ENCODE measurements around the gene TOP3B.
A peak's percentile ranks its signal among the peaks of the same experiment; 100 is the strongest.

The TOP3B gene

DNA sequence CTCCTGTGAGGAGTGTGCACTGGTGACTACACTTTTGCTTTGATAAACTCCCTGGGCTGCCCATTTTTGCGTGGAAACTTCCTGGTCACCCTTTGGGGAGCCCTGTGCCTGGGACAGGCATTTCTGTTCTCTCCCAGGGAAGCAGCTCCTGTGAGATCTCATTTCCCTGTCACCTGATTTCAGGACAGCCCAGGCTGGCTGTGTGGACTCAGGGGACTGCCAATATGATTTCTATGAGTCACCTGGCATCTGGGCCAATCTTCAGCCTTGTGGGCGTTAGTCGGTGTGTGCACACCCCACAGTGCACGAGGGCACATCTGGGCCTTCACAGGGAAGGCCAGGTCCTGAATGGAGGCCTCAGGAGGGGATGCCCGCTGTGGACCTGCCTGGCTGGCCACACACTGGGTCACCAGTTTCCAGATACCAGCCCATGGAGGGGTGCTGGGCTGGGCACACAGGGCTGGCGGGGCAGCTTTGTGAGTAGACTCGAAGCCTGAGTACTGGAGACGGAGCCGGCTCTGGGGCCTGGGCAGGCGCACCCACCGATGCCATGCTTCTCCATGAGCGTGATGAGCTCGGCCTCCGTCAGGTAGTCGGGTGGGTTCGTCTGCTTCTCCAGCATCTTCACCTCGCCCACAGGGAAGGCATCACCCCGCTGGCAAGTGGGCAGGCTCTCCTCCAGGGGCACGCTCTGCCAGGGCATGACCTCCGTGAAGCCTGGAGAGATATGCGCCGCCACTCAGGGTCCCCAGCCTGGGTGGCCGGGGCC lies 20.5 kb downstream of the TOP3B start:
- DNase-seq (ENCODE audit: low read depth), result no peak

- DNase-seq (ENCODE audit: low read depth), result no peak
Measured at GRCh38 chr22:21961127-21961867, 21.3 kb downstream of the TOP3B start.

DNA sequence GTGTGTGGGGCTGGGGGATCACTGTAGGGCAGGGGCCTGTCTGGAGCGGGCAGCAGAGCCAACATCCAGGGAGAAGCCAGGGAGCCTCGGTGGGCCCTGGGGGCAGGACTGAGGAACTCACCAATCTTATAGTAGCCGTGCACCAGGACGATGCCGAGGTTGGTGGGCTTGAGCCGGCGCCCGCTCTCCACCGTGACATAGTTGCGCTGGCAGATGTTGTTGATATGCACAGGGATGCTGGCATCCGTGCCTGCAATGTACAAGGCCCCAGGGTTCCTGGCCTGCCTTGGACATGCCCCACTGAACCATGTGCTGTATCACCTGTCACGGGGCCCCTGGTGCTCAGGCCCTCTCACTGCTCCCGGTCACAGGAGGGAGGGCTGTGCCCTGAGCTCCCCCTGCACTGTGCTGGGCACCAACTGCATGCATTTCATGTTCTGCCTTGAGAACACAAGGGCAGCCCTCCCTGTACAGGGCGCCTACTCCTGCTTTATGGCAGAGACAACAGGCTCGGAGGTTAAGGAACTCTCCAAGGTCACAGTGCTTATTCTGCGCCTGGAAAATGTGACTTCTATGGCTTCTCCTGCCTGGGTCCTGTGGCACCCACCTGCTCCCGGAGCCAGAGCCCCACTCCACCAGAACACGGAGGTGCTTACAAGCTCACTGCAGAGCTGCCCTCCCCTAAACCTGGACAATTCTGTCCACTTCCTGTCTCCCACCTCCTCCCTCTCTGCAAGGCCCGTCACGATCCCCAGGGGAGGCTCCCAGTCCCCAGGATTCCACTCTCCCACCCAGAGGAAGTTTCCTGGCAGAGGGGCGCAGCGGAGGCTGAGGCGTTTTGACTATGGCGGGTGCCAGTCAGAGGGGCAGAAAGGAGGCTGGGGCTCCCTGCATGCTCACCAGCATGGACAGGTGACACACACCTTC lies 22.1 kb downstream of the TOP3B start:
- DNase-seq (ENCODE audit: low read depth), result no peak

GRCh38 chr22:21959274-21960074 lies 23.1 kb downstream of the TOP3B start:
- DNase-seq (ENCODE audit: low read depth), result no peak

DNA sequence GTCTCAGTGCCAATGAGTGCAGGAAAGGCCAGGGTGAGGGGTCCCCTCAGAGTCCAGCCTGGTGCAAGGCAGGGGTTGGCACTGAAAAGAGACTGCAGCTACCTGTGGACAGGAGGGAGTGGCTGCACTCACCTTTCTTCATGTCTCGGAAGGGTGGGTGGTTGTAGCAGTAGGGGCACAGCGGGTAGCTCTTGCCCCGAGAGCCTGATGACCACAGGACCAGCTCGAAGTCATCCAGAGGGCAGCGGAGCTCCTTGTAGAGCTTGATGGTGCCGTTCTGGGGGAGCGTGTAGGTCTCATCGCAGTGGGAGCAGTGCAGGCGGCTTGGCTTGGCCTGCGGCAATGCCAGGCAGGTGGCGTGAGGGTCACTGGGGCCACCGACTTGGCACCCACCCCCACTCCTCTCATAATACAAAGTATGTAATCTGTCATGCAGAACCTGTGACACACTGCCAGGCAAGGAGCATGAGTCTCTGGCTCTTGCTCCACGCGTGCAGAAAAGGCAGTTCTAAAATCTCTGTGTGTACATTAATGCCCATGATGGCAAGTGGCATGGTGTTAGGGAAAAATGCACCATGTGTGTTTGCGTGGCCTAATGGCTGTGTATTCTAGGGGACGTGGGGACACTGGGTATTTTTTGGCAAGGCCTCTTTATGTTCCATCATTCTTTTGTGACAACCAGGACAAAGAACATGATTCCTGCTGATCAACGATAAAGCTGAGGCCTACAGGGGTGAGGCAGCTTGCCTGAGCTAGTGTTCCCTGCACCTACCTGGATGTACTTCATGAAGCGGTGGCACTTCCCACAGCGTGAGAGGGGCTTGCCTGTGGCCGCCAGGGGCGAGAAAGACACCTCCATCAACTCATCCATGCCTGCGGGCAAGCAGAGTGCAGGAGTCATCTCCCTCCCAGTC lies 24.0 kb downstream of the TOP3B start:
- DNase-seq (ENCODE audit: low read depth), result no peak

- peak; percentile 90 for DNase-seq (ENCODE audit: low read depth)
Measured at GRCh38 chr22:21952586-21953571, 29.7 kb downstream of the TOP3B start, which contains the start of gene PPM1F. Gene PPM1F (minus strand): TSS chr22:21952848. CDS start chr22:21946048, 6,800 bp downstream.

DNA sequence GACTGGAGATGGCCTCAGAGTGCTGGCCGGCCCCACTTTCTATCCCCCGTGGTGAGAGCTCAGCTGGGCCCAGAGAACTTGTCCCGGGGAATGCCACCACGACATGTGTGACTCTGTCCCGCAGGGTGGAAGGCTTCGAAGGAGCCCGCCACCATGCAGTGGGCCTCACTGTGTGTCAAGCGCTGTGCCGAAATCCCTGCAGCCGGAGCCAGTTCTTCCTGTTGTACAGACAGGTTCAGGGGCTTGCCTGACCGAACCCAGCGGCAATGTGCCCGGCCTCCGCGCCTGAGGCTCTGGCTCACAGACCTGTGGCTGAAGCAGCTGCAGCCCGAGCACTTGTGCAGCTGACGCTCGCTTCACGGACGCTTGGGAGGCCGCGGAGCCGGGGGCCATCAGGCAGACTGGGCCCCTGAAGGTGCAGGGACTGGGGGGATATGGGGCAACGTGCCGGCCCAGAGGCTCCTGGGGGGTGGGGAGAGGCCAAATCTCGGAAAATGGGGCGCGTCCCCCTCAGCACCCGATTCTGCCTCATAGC lies 30.6 kb downstream of the TOP3B start:
- DNase-seq (ENCODE audit: low read depth), result peak; percentile 4

DNA sequence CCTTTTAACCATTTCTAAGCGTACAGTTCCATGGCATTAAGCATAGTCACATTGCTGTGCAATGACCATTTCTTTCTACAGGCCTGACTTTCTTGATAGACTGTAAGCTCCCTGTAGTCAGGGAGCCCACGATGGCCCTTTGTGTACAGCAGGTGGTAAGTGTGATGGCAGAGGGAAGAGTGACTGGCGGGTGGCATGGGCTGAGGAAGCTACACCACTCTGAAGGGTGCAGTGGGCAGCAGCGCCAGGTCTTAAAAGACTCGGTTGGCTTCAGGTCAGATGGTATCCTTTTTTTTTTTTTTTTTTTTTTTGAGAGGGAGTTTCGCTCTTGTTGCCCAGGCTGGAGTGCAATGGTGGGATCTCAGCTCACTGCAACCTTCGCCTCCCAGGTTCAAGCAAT lies 31.5 kb downstream of the TOP3B start:
- DNase-seq (ENCODE audit: low read depth), result no peak

DNA sequence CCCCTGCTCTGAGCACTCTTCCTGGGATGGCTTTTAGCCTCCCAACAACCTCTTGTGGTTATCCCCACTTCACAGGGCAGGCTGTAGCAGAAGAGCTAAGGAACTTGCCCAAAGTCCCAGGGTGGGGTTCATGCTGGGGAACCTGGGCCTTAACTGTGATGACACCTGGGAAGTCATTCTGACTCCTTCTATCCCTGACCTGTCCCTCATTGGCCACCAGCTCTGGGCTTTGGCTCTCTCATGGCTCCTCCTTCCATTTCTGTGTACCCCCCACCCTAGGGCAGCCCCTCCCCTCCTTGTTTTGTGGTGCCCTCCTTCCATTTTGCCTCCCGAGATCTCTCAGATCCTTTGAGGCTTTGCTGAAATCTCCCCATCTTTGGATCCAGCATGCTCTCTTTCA lies 32.6 kb downstream of the TOP3B start:
- no peak for DNase-seq (ENCODE audit: low read depth)

GRCh38 chr22:21949569-21949918 lies 33.0 kb downstream of the TOP3B start:
- no peak for DNase-seq (ENCODE audit: low read depth)

DNA sequence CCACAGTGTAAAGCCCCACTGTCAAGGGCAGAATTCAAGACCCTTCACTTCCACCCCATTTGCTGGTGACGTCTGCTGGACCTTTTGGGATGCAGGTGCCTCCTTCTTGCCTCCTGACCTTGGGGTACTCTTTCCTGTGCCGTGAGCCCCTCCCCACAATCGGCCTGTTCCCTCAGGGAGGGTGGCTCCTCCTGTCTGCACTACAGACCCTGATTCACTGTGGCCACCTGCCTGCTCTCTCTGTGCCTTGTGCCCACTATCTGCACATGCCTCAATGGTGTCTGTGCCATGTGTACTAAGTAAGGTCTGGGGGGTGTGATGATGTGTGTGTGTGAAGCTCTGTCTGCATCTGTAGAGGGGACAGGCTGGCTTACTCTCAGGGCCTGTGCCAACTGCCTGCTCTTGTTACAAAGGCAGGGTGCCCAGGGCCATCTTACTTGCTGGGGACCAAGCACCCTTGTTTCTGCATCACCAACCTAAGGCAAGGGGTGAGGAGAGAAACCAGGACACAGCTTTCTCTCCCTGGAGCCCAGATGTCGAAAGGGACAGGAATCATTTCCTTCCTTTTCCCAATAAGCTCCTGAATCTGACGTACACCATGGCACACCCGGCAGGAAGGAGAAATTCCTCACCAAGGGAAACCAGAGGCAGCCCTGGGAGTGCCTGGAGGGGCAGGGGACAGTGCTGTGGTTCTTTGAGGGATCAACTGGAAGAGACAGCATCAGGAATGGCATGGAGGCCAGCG lies 33.6 kb downstream of the TOP3B start:
- no peak for DNase-seq (ENCODE audit: low read depth)

GRCh38 chr22:21948390-21948789 lies 34.2 kb downstream of the TOP3B start:
- DNase-seq (ENCODE audit: low read depth), result no peak

- no peak for DNase-seq (ENCODE audit: low read depth)
Measured at GRCh38 chr22:21947040-21948014, 35.3 kb downstream of the TOP3B start.

GRCh38 chr22:21946262-21946925 lies 36.2 kb downstream of the TOP3B start:
- no peak for DNase-seq (ENCODE audit: low read depth)

DNA sequence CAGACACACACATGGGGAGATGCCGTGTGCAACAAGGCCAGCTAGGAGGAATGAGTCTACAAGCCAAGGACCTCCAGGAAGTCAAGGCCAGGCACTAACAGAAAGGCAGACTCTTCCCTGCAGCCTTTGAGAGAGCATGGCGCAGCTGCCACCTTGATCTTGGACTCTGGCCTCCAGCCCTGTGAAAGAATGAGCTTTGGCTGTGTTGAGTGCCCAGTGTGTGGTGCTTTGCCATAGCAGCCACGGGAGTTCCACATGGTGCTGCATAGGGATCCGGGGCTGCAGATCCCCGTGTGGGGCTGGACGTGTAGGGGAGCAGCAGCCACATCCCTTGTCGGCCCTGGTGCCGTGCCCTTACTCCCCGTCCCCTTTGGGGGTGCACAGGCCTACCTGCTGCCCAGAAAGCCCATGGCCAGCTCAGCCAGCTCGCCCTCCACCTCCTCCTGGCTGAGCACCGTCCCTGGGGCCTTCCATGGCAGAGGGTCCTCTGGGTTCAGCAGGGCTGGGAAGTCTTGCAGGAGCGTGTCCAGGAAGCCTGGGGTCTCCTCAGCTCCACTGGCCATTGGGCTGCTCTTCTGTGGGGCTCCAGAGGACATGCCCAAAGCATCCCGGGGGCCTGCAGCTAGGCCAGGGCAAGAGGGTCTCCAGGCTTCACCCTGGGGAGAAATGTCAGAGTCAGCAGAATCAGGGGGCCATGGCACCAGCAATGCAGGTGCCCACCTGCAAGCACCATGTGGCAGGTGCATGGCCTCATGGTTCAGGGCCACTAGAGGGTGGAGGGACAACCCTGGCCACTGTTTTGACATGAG lies 36.9 kb downstream of the TOP3B start:
- no peak for DNase-seq (ENCODE audit: low read depth)

DNA sequence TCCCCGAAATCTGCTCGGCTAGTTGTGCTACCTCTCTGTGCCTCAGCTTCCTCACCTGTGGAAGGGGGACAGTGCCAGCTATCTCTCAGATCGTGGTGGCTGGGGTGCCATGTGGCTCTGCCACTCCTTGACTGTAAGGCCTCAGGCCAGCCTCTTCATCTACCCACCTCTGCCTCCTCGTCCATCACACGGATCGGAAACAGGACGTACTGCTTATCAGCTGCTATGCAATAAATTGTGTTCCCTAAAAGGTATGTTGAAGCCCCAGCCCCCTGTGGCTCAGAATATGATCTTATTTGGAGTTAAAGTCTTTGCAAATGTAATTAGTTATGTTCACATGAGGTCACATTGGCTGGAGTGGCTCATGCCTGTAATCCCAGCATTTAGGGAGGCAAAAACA lies 37.7 kb downstream of the TOP3B start:
- no peak for DNase-seq (ENCODE audit: low read depth)
